Suprapubic skin (tissue), 4 donors: ENCODE results near the gene TMEM222.

Experiments used
- CTCF ChIP-seq, 2 donors: fragments of 200-600 bp in 1 of 2; fragments of 450-650 bp in 1 of 2; sonication (generic) in 1 of 2; IDR thresholded peaks; one replicate each; pipeline ENCODE4 v1.5.1; 2016 to 2019; ENCODE audit warnings: antibody characterized with exemption in 2 of 2, mild to moderate bottlenecking in 1 of 2, moderate library complexity in 1 of 2
- EP300 ChIP-seq: sonication (generic); formaldehyde crosslinking; IDR thresholded peaks from one replicate; pipeline ENCODE4 v1.6.1; 2017; ENCODE audit warnings: antibody characterized with exemption
- POLR2A ChIP-seq, 2 donors: fragments of 450-650 bp; IDR thresholded peaks; one replicate each; pipeline ENCODE4 v1.6.1; 2017; ENCODE audit warnings: antibody characterized with exemption in 2 of 2, mild to moderate bottlenecking in 2 of 2, moderate library complexity in 2 of 2
- POLR2AphosphoS5 ChIP-seq, 3 donors: sonication (generic); formaldehyde crosslinking; IDR thresholded peaks; one replicate each; pipeline ENCODE4 v1.6.1; 2017; ENCODE audit warnings: antibody characterized with exemption in 3 of 3

GRCh38 chr1:27327964-27328363, 6.0 kb downstream of the TMEM222 start:
- no peak for TF ChIP-seq CTCF (IDR thresholded peaks at IDR 0.05)
- TF ChIP-seq POLR2AphosphoS5 (IDR thresholded peaks at IDR 0.05), result no peak
- no peak for TF ChIP-seq EP300
- TF ChIP-seq POLR2A (IDR thresholded peaks at IDR 0.05), result no peak
